IMR-90 (cell line): Measurements from ENCODE around the gene QSOX2. TPM values are rescaled to one million over a fixed set of nuclear protein-coding genes. Genes with fewer than 3 reads are reported as not detected.

Experiments used
- ATAC-seq: fragments of 200-7000 bp; cut with Tn5 transposase; 2 replicates; pipeline ENCODE4 v1.9.1; 2020; ENCODE audit warnings: low read depth, mild to moderate bottlenecking, moderate library complexity
- BruUV-seq: library from RNA; stranded (reverse); fragments of 400-500 nt; replicated peaks from 2 replicates; lab custom pipeline; 2021; lab: Mats Ljungman, UMichigan
- CTCF ChIA-PET: fragments of 300-600 bp; formaldehyde crosslinking; extraction: SDS; loops from one replicate; lab custom pipeline; 2021; ENCODE audit warnings: antibody characterized with exemption; lab: Yijun Ruan, JAX
- POLR2A ChIA-PET: fragments of 300-600 bp; sonication (Branson Sonifier 250); formaldehyde crosslinking; loops from one replicate; lab custom pipeline; 2022; ENCODE audit warnings: antibody characterized with exemption; ENCODE audit not compliant: unreplicated experiment; lab: Charles Lee
- DNase-seq: peaks from one replicate; pipeline ENCODE4 v3.0.0; 2013
- H2AFZ ChIP-seq: replicated peaks from 2 replicates; pipeline ENCODE3; 2013; ENCODE audit warnings: low read length, mild to moderate bottlenecking; ENCODE audit not compliant: poor library complexity
- H2AK5ac ChIP-seq: 2 replicates; pipeline ENCODE4 v1.6.1; 2013; ENCODE audit warnings: low read depth, low read length, inconsistent platforms
- H2AK9ac ChIP-seq: replicated peaks from 2 replicates; pipeline ENCODE3; 2013; ENCODE audit warnings: mild to moderate bottlenecking, low read depth, low read length, moderate library complexity; ENCODE audit not compliant: poor library complexity
- H2BK120ac ChIP-seq: 2 replicates; pipeline ENCODE4 v1.6.1; 2013; ENCODE audit warnings: low read depth, low read length, inconsistent platforms
- H2BK15ac ChIP-seq: 3 replicates; pipeline ENCODE4 v1.6.1; 2013; ENCODE audit warnings: low read depth, low read length, inconsistent platforms
- H2BK20ac ChIP-seq: 2 replicates; pipeline ENCODE4 v1.6.1; 2013; ENCODE audit warnings: low read depth, mild to moderate bottlenecking, inconsistent platforms, low read length, moderate library complexity
- H2BK5ac ChIP-seq: 2 replicates; pipeline ENCODE4 v1.6.1; 2013; ENCODE audit warnings: mild to moderate bottlenecking, low read depth, low read length, inconsistent platforms; ENCODE audit not compliant: poor library complexity, severe bottlenecking
- H3K14ac ChIP-seq: replicated peaks from 2 replicates; pipeline ENCODE4 v1.6.1; 2013; ENCODE audit warnings: low read depth, low read length, inconsistent platforms
- H3K18ac ChIP-seq: 2 replicates; pipeline ENCODE4 v1.6.1; 2013; ENCODE audit warnings: low read depth, low read length, control low read depth
- H3K23ac ChIP-seq: 2 replicates; pipeline ENCODE4 v1.6.1; 2013; ENCODE audit warnings: low read depth, low read length, inconsistent platforms
- H3K27ac ChIP-seq: 2 replicates; pipeline ENCODE4 v1.5.1; 2013; ENCODE audit warnings: mild to moderate bottlenecking, control low read depth, low read length; ENCODE audit not compliant: insufficient read depth
- H3K27me3 ChIP-seq: 2 replicates; pipeline ENCODE4 v1.6.1; 2013; ENCODE audit warnings: low read length; ENCODE audit not compliant: control insufficient read depth, insufficient read depth
- H3K36me3 ChIP-seq: 2 replicates; pipeline ENCODE4 v1.6.1; 2013; ENCODE audit warnings: low read length, mixed read lengths; ENCODE audit not compliant: control insufficient read depth, insufficient read depth
- H3K4ac ChIP-seq: 2 replicates; pipeline ENCODE4 v1.6.1; 2013; ENCODE audit warnings: low read depth, low read length, inconsistent platforms
- H3K4me1 ChIP-seq: 2 replicates; pipeline ENCODE4 v1.6.1; 2013; ENCODE audit warnings: low read length, mixed read lengths; ENCODE audit not compliant: control insufficient read depth, insufficient read depth
- H3K4me2 ChIP-seq: 2 replicates; pipeline ENCODE4 v1.6.1; 2013; ENCODE audit warnings: low read depth, mild to moderate bottlenecking, control low read depth, low read length, moderate library complexity
- H3K4me3 ChIP-seq: 2 replicates; pipeline ENCODE4 v1.5.1; 2013; ENCODE audit warnings: low read depth, mild to moderate bottlenecking, control low read depth, low read length, moderate library complexity; ENCODE audit not compliant: insufficient read depth
- H3K56ac ChIP-seq: 2 replicates; pipeline ENCODE4 v1.6.1; 2013; ENCODE audit warnings: low read length, inconsistent platforms; ENCODE audit not compliant: insufficient read depth; ENCODE audit errors: extremely low read depth
- H3K79me1 ChIP-seq, 2 experiments: 2 replicates each; pipeline ENCODE4 v1.6.1; 2013; ENCODE audit warnings: low read length in 2 of 2, inconsistent platforms in 1 of 2, low read depth in 1 of 2
- H3K9ac ChIP-seq: 2 replicates; pipeline ENCODE4 v1.6.1; 2013; ENCODE audit warnings: low read depth, low read length, control low read depth
- H3K9me1 ChIP-seq: 2 replicates; pipeline ENCODE4 v1.6.1; 2013; ENCODE audit warnings: low read length, inconsistent platforms; ENCODE audit not compliant: insufficient read depth
- H3K9me3 ChIP-seq: 2 replicates; pipeline ENCODE4 v1.6.1; 2013; ENCODE audit warnings: low read length; ENCODE audit not compliant: control insufficient read depth, insufficient read depth
- H4K20me1 ChIP-seq: 2 replicates; pipeline ENCODE4 v1.6.1; 2013; ENCODE audit warnings: low read length, inconsistent platforms; ENCODE audit not compliant: insufficient read depth
- H4K5ac ChIP-seq: 2 replicates; pipeline ENCODE4 v1.6.1; 2013; ENCODE audit warnings: mild to moderate bottlenecking, low read depth, low read length, control low read depth
- H4K8ac ChIP-seq, 2 experiments: 2 replicates each; pipeline ENCODE4 v1.6.1; 2013; ENCODE audit warnings: low read depth in 2 of 2, low read length in 2 of 2, control low read depth in 1 of 2, inconsistent platforms in 1 of 2
- H4K91ac ChIP-seq: 2 replicates; pipeline ENCODE4 v1.6.1; 2013; ENCODE audit warnings: low read depth, low read length, inconsistent platforms; ENCODE audit not compliant: insufficient read depth
- FOS ChIP-seq: fragments of 150-350 bp; IDR thresholded peaks from 2 replicates; pipeline ENCODE4 v1.6.1; 2016; ENCODE audit warnings: low read depth, low read length
- MAFK ChIP-seq: IDR thresholded peaks from 2 replicates; pipeline ENCODE4 v1.6.1; 2012; ENCODE audit warnings: low read depth, low read length, improper control_type of control experiment
- MAZ ChIP-seq: IDR thresholded peaks from 2 replicates; pipeline ENCODE4 v1.6.1; 2012; ENCODE audit warnings: low read depth, mild to moderate bottlenecking, low read length, improper control_type of control experiment, moderate library complexity, borderline replicate concordance
- RAD21 ChIP-seq: IDR thresholded peaks from 2 replicates; pipeline ENCODE4 v1.6.1; 2012; ENCODE audit warnings: low read length, improper control_type of control experiment
- WGBS, 2 experiments: methylation state at CpG; one replicate each; pipeline versions ENCODE4 v1.1.5 to v1.1.7; 2013; ENCODE audit warnings: missing lambda C conversion rate in 2 of 2; ENCODE audit not compliant: insufficient read length in 1 of 2; ENCODE audit errors: extremely low coverage in 2 of 2; 5-methylcytosine and 5-hydroxymethylcytosine counted together
- dilution Hi-C: fragments of 300-500 bp; cut with HindIII; formaldehyde crosslinking; loops from one replicate; pipeline ENCODE4 v1.14.3; 2018; ENCODE audit warnings: low sequenced_read_pairs; ENCODE audit not compliant: unreplicated experiment
- in situ Hi-C: fragments of 300-500 bp; cut with MboI; formaldehyde crosslinking; loops from 3 replicates; pipeline ENCODE4 v1.14.3; 2019; ENCODE audit warnings: low sequenced_read_pairs, inconsistent platforms, mixed read lengths
- intact Hi-C: fragments of 100-400 bp; cut with micrococcal nuclease; formaldehyde crosslinking; loops from 2 replicates; pipeline ENCODE4 v1.10.0; 2022
- polyA plus RNA-seq, 3 experiments: library from polyadenylated mRNA; depleted of rRNA; stranded (reverse); fragments of >200 nt; gene quantifications; 2 replicates each; pipeline ENCODE4 v1.2.3, GENCODE V29; 2012; ENCODE audit warnings: low replicate concordance in 1 of 3
- total RNA-seq: library from RNA; depleted of rRNA; stranded (reverse); fragments of >200 nt; gene quantifications from 2 replicates; pipeline ENCODE4 v1.2.3, GENCODE V29; 2012
- TF ChIP-seq, protein P1 (sequence below): fragments of 150-350 bp; IDR thresholded peaks from 2 replicates; pipeline ENCODE4 v1.6.1; 2016; ENCODE audit warnings: low read depth, mild to moderate bottlenecking, low read length, moderate library complexity, borderline replicate concordance

The QSOX2 gene
- total and polyA plus RNA-seq, 2 of the 4 experiments (the other 2 are of a cell fraction) = 5.9 to 12.9 TPM

- peaks cover 25% of the 10 kb centered on the region for H4K20me1 ChIP-seq
- H3K18ac ChIP-seq = no peak within 1 kb of the TSS
- H3K4me3 ChIP-seq = no peak within 1 kb of the TSS
- intact Hi-C loops (no loop called here), dilution Hi-C loops (no loop called here), in situ Hi-C loops (no loop called here)
- H3K9ac ChIP-seq = no peak within 1 kb of the TSS
- H3K27me3 ChIP-seq = peaks cover 42% of the 10 kb centered on the region
- H3K79me1 ChIP-seq = no peaks in the 10 kb centered on the region
- H3K56ac ChIP-seq = no peak within 1 kb of the TSS
- 9% methylated on average over 35 of the region's 70 CpGs; no CpG with 5 or more reads in 1 of the 2 experiments for WGBS, 2 experiments
- no TSS peak for BruUV-seq
- no peak within 1 kb of the TSS for H3K27ac ChIP-seq
- no peak within 1 kb of the TSS for H2BK5ac ChIP-seq
- DNase-seq = no peak
- H3K4ac ChIP-seq = no peak within 1 kb of the TSS
- POLR2A ChIA-PET = no interaction called here
- H4K5ac ChIP-seq = no peak within 1 kb of the TSS
- H3K9me1 ChIP-seq = no peaks in the 10 kb centered on the region
- no peak within 1 kb of the TSS for H2AK9ac ChIP-seq
- H3K4me1 ChIP-seq = no peaks in the 10 kb centered on the region
- peaks cover 1% of the 10 kb centered on the region; the same call in 1 of the 2 replicates for H3K36me3 ChIP-seq
- H2AK5ac ChIP-seq = no peak within 1 kb of the TSS
- ATAC-seq = peak; percentile 85
- no peak within 1 kb of the TSS for H4K8ac ChIP-seq
- no peak within 1 kb of the TSS for H3K14ac ChIP-seq
- H2BK15ac ChIP-seq = no peak within 1 kb of the TSS
- H2AFZ ChIP-seq = peak within 1 kb of the TSS; percentile 33
- TF ChIP-seq FOS (no peak), MAZ (peak; percentile 38; the same call in 1 of the 2 replicates), MAFK (no peak), RAD21 (no peak)
- TF ChIP-seq, protein P1, sequence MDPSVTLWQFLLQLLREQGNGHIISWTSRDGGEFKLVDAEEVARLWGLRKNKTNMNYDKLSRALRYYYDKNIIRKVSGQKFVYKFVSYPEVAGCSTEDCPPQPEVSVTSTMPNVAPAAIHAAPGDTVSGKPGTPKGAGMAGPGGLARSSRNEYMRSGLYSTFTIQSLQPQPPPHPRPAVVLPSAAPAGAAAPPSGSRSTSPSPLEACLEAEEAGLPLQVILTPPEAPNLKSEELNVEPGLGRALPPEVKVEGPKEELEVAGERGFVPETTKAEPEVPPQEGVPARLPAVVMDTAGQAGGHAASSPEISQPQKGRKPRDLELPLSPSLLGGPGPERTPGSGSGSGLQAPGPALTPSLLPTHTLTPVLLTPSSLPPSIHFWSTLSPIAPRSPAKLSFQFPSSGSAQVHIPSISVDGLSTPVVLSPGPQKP = no peak
- no peaks in the 10 kb centered on the region for H3K9me3 ChIP-seq
- no peak within 1 kb of the TSS for H4K91ac ChIP-seq
- H2BK20ac ChIP-seq = no peak within 1 kb of the TSS
- no peak within 1 kb of the TSS for H3K23ac ChIP-seq
- CTCF ChIA-PET = interaction anchor here (0.6 kb wide), 1 partner anchor 1239 kb away, joined by 3 read pairs; no protein-coding TSS in a partner anchor
- no peak within 1 kb of the TSS for H2BK120ac ChIP-seq
- H3K4me2 ChIP-seq = no peak within 1 kb of the TSS
Observed at GRCh38 chr9:136204838-136205706, 40.5 kb downstream of the QSOX2 start, which contains the start of gene LHX3. Gene LHX3, minus strand, starts transcription at chr9:136205128. Its CDS starts 116 bp downstream, at chr9:136205012.
